Retina (tissue), 1 donor: ENCODE results near the gene SNX27.
"Not testable (repeated sequence)": the region's sequence is repeated elsewhere in the genome, so short reads cannot be mapped to it uniquely, and the experiment has no call there.

ENCODE experiments used
- DNase-seq: peaks from one replicate; pipeline ENCODE4 v3.0.0-alpha.2; 2016

SNX27 gene

DNA sequence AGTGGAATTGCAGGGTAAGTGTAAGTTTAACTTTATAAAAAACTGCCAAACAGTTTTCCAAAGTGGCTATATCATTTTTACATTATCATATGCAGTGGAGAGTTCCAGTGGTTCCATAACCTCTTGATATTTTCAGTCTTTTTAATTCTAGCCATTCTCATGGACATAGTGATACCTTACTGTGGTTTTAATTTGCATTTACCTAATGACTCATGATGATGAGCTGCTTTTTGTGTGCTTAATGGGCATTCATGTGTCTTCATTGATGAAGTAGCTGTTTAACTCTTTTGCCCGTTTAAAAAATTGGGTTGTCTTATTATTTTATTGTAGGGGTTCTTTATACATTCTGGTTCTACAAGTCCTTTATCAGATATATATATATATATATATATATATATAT lies 29.4 kb downstream of the SNX27 start:
- DNase-seq: no peak

DNA sequence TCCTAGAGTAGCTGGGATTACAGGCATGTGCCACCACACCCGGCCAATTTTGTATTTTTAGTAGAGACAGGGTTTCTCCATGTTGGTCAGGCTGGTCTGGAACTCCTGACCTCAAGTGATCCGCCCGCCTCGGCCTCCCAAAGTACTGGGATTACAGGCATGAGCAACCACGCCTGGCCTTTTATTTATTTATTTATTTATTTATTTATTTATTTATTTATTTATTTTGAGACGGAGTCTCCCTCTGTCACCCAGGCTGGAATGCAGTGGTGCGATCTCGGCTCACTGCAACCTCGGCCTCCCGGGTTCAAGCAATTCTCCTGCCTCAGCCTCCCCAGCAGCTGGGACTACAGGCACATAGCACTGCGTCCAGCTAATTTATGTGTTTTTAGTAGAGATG lies 31.2 kb downstream of the SNX27 start:
- not testable (repeated sequence) for DNase-seq

DNA sequence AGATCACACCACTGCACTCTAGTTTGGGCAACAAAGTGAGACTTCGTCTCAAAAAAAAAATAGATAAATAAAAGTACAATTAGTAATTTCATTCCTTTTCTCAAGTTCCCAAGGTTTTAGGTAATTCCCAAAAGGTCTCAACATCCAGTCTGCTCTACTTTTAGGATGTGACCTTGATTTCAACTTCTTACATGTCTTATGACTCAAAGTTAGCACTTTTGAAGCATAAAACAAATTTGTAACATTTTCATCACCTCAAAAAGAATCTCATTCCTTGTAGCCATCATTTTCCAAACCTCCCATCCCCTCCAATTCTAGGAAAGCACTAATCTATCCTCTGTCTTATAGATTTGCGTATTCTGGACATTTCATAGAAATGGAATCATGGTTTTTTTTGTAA lies 32.2 kb downstream of the SNX27 start:
- no peak for DNase-seq

DNA sequence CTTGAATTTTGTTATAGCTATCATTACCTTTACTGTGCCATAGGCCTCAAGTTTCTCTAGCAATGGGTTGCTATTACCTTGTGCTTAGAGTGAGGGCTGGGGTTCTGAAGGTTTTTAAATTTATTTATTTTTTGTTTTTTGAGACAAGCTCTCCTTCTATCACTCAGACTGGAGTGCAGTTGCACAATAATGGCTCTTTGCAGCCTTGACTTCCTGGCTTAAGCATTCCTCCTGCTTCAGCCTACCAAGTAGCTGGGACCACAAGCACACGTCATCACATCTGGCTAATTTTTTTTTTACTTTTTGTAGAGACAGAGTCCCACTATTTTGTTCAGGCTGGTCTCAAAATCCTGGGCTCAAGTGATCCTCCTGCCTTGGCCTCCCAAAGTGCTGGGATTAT lies 41.5 kb downstream of the SNX27 start:
- no peak for DNase-seq

DNA sequence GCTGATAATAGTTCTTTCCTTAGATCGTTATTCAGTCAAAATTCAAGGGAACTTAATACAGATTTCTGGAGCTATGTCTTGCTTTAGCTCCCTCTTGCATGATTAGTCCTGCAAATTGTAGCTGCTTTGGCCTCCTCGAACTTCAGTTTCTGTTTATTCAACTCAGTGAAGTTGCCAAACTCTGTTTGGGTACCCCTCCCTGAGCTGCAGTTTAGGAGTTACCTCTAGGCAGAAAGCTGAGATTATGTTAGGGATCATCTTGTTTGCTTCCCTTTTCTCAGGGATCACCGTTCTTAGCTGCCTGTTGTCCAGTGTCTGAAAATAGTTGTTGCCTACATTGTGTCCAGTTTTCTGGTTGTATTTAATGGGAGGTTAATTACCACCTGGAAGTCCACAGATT lies 43.5 kb downstream of the SNX27 start:
- no peak for DNase-seq

GRCh38 chr1:151661751-151662150 lies 49.9 kb downstream of the SNX27 start:
- no peak for DNase-seq

DNA sequence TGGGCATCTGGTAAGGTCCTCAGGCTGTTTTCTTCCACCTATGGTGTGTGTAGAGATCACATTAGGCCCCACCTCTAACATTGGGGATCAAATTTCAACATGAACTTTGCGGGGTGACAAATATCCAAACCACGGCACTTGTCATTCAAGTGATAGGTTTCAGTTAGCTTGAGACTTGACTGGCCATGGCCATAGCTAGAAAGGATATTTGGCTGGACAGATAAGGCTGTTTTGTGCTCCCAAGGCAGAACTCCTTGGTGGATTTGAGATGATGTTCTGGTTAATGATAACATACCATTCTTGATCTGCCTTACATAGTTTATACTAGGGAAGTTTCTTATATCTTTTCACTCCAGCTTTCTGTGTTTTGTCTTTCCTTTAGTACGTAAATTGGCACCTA lies 56.2 kb downstream of the SNX27 start:
- DNase-seq: no peak

- not testable (repeated sequence) for DNase-seq
Measured at GRCh38 chr1:151670036-151670675, 58.3 kb downstream of the SNX27 start.

- DNase-seq: no peak
Measured at GRCh38 chr1:151673407-151673806, 61.6 kb downstream of the SNX27 start.

DNA sequence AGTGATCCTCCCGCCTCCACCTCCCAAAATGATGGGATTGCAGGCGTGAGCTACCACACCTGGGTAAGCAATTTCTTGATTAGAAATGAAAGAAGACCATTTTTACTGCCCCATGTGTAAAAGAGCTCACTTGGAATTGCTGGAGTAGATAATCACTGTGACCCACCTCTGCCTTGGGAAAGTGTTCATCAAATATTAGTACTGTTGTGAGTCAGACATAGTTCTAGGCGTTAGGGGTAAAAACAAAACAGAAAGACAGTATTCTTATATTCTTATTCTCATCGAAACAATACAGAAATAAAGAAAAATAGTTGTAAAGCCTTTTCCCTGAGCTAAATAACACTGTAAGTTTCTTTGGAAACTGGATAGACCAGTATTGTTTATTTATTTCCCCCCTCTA lies 68.5 kb downstream of the SNX27 start:
- no peak for DNase-seq

- DNase-seq: no peak
Measured at GRCh38 chr1:151680826-151681225, 69.0 kb downstream of the SNX27 start.

- DNase-seq: no peak
Measured at GRCh38 chr1:151681923-151682322, 70.1 kb downstream of the SNX27 start.

DNA sequence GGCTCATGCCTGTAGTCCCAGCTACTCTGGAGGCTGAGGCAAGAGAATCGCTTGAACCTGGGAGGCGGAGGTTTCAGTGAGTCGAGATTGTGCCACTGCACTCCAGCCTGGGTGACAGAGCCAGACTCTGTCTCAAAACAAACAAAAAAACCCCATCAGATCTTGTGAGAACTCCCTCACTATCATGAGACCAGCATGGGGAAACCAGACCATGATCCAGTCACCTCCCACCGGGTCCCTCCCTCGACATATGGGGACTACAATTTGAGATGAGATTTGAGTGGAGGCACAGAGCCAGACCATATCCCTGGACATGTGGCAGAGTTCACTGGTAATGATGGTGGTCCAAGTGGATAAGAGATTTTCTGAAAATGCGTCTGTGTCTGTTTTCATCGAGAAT lies 71.1 kb downstream of the SNX27 start:
- DNase-seq: not testable (repeated sequence)

GRCh38 chr1:151684128-151684527 lies 72.3 kb downstream of the SNX27 start:
- no peak for DNase-seq

GRCh38 chr1:151686561-151686960 lies 74.7 kb downstream of the SNX27 start:
- no peak for DNase-seq

DNA sequence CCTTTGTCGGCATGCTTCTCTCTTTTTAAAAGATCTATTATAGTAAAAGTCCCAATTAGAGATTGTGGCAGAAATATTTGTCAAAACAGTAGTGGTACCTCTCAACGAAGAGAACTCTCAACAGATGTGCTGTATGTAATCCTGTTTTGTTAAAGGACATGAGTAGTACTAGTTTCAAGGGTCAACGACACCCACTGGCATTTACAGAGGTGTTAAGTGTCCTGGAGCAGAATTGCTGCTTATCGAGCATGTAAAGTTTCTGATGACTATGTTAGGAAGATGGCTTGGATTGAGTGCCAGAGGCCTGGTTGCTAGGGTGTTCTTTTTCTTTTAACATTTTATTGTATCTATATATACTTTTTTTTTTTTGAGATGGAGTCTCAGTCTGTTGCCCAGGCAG lies 77.6 kb downstream of the SNX27 start:
- DNase-seq: no peak

DNA sequence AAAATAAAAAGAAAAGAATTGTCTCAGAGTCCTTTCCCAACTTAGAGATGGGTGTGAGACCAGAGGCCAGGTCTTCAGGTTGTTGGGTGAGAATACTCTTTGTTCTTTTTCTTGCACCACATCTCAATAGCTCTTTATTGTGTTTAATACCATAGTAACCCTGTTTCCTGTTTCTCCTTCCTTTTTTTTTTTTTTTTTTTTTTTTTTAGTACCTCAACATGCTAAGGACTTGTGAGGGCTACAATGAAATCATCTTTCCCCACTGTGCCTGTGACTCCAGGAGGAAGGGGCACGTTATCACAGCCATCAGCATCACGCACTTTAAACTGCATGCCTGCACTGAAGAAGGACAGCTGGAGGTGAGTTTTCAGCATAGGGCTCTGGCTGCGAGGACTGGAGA lies 80.4 kb downstream of the SNX27 start:
- no peak for DNase-seq

GRCh38 chr1:151693057-151693651 lies 81.3 kb downstream of the SNX27 start:
- peak; percentile 52 for DNase-seq

GRCh38 chr1:151701515-151701914 lies 89.7 kb downstream of the SNX27 start:
- no peak for DNase-seq

- DNase-seq: no peak
Measured at GRCh38 chr1:151702936-151703335, 91.1 kb downstream of the SNX27 start.

DNA sequence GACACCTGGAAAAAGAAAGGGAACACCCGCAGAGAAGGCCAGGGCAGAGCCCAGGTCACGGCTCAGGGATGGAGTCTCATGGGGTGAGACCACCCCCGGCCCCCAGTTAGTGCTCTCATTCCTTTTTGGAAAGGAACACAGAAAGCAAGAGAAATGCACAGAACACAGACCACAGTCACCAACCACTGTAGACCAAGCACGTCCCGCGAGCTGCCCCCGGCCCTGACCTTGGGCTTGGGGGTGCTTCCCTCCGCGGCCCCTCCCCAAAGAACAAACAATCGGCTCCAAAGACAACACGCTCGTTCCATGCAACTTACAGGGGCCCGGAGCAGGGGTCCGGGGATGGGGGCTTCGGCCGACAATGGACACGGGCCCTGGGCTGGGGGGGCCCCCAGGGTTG lies 92.0 kb downstream of the SNX27 start:
- no peak for DNase-seq

- no peak for DNase-seq
Measured at GRCh38 chr1:151704246-151704645, 92.4 kb downstream of the SNX27 start.

DNA sequence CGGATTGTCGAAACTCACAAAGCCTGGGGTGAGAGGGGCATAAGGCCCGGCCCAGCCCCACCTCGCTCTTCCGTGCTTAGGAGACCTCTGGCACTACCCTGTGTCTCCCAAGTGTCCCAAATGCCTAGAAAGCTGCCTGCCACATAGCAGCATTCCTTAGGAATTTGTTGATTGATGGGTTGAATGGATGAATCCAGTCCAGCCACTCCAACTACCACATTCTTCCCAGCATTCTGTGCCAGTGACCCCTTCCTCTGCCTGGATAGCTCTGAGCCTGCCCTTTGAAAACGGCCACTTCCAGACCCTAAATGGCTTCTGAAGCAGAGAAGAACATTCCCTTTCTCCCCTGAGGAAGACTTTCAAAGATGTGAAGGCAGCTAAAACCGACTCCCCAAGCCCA lies 93.3 kb downstream of the SNX27 start:
- no peak for DNase-seq

- DNase-seq: no peak
Measured at GRCh38 chr1:151705753-151706463, 94.1 kb downstream of the SNX27 start.
